GM23338 (cell line): Measurements from ENCODE around the gene TBX2. TPM values are rescaled to one million over a fixed set of nuclear protein-coding genes. Genes with fewer than 3 reads are reported as not detected.

ENCODE experiments used
- ATAC-seq: fragments of 200-7000 bp; cut with Tn5 transposase; 3 replicates; pipeline ENCODE4 v1.9.1; 2020
- DNase-seq: peaks from one replicate; pipeline ENCODE4 v3.0.0-alpha.2; 2015; ENCODE audit warnings: low spot score
- H2AFZ ChIP-seq: fragments of 200-600 bp; sonication (generic); 2 replicates; pipeline ENCODE4 v1.8.0; 2016; ENCODE audit warnings: antibody characterized with exemption, mild to moderate bottlenecking, moderate library complexity
- H3F3A ChIP-seq: fragments of 200-600 bp; sonication (generic); replicated peaks from 2 replicates; pipeline ENCODE4 v1.8.0; 2017; ENCODE audit warnings: antibody characterized with exemption, mixed run types, low read depth
- H3K27ac ChIP-seq: fragments of 200-600 bp; sonication (generic); 2 replicates; pipeline ENCODE4 v1.6.1; 2016; ENCODE audit warnings: low read depth
- H3K27me3 ChIP-seq: fragments of 200-600 bp; sonication (generic); 2 replicates; pipeline ENCODE4 v1.8.0; 2016; ENCODE audit warnings: mild to moderate bottlenecking, mixed run types, moderate library complexity; ENCODE audit not compliant: insufficient read depth
- H3K36me3 ChIP-seq: fragments of 200-600 bp; sonication (generic); 2 replicates; pipeline ENCODE4 v1.8.0; 2016; ENCODE audit warnings: mild to moderate bottlenecking; ENCODE audit not compliant: insufficient read depth
- H3K4me1 ChIP-seq: fragments of 200-600 bp; sonication (generic); 2 replicates; pipeline ENCODE4 v1.8.0; 2016; ENCODE audit warnings: mild to moderate bottlenecking, moderate library complexity; ENCODE audit not compliant: insufficient read depth
- H3K4me2 ChIP-seq: fragments of 200-600 bp; sonication (generic); 2 replicates; pipeline ENCODE4 v1.7.1; 2017; ENCODE audit warnings: mixed run types
- H3K4me3 ChIP-seq: fragments of 200-600 bp; sonication (generic); 2 replicates; pipeline ENCODE4 v1.6.1; 2016; ENCODE audit warnings: mixed run types
- H3K79me2 ChIP-seq: fragments of 200-600 bp; sonication (generic); replicated peaks from 2 replicates; pipeline ENCODE4 v1.8.0; 2017; ENCODE audit warnings: mild to moderate bottlenecking; ENCODE audit not compliant: insufficient read depth
- H3K9me2 ChIP-seq: fragments of 200-600 bp; sonication (generic); 2 replicates; pipeline ENCODE4 v1.8.0; 2017; ENCODE audit not compliant: insufficient read depth
- H4K20me1 ChIP-seq: fragments of 200-600 bp; sonication (generic); replicated peaks from 2 replicates; pipeline ENCODE4 v1.8.0; 2017; ENCODE audit warnings: mild to moderate bottlenecking; ENCODE audit not compliant: insufficient read depth
- H3K27ac Mint-ChIP-seq: 2 replicates; pipeline ENCODE4 v1.8.0; 2020; ENCODE audit warnings: inconsistent platforms, mild to moderate bottlenecking, moderate library complexity, mixed read lengths
- H3K27me3 Mint-ChIP-seq: 3 replicates; pipeline ENCODE4 v1.8.0; 2022; ENCODE audit warnings: low read depth, mild to moderate bottlenecking, moderate library complexity, mixed read lengths, inconsistent platforms; ENCODE audit not compliant: insufficient read depth, poor library complexity
- H3K36me3 Mint-ChIP-seq: 3 replicates; pipeline ENCODE4 v1.8.0; 2021; ENCODE audit warnings: low read depth, mild to moderate bottlenecking, inconsistent platforms, moderate library complexity, mixed read lengths
- H3K4me1 Mint-ChIP-seq: 3 replicates; pipeline ENCODE4 v1.8.0; 2020; ENCODE audit warnings: mild to moderate bottlenecking, inconsistent platforms, mixed read lengths
- H3K4me3 Mint-ChIP-seq: 3 replicates; pipeline ENCODE4 v1.8.0; 2021; ENCODE audit warnings: moderate library complexity, mild to moderate bottlenecking, inconsistent platforms, mixed read lengths
- H3K9me3 Mint-ChIP-seq: 3 replicates; pipeline ENCODE4 v1.8.0; 2020; ENCODE audit warnings: moderate library complexity, mild to moderate bottlenecking, inconsistent platforms, mixed read lengths
- CREB1 ChIP-seq: fragments of 250-450 bp; sonication (Bioruptor Pico); IDR thresholded peaks from 2 replicates; pipeline ENCODE4 v1.5.0; 2020; ENCODE audit warnings: low read depth, mild to moderate bottlenecking, moderate library complexity
- EZH2phosphoT487 ChIP-seq: fragments of 200-600 bp; sonication (generic); IDR thresholded peaks from one replicate; pipeline ENCODE4 v1.8.1; 2018; ENCODE audit warnings: antibody characterized with exemption; ENCODE audit not compliant: unreplicated experiment
- NANOG ChIP-seq: IDR thresholded peaks from 2 replicates; pipeline ENCODE4 v1.6.1; 2016; ENCODE audit warnings: antibody characterized with exemption, borderline replicate concordance
- ZNF114 ChIP-seq: fragments of 250-450 bp; sonication (Bioruptor Pico); IDR thresholded peaks from 2 replicates; pipeline ENCODE4 v1.5.0; 2020; ENCODE audit warnings: mild to moderate bottlenecking, moderate library complexity
- ZNF331 ChIP-seq: fragments of 250-450 bp; sonication (Bioruptor Pico); IDR thresholded peaks from 2 replicates; pipeline ENCODE4 v1.5.0; 2020; ENCODE audit warnings: low read depth, mild to moderate bottlenecking, moderate library complexity
- ZNF462 ChIP-seq: fragments of 250-450 bp; sonication (Bioruptor Pico); IDR thresholded peaks from 2 replicates; pipeline ENCODE4 v1.5.0; 2020; ENCODE audit warnings: mild to moderate bottlenecking, moderate library complexity
- polyA plus RNA-seq: library from polyadenylated mRNA; unstranded; fragments of >200 nt; fragmentation: Nextera tagmentation; extraction: Ambion mirVana; gene quantifications from 2 replicates; pipeline ENCODE4 v1.2.1, GENCODE V29; 2016
- total RNA-seq: library from RNA; depleted of rRNA; stranded (reverse); fragments of >200 nt; shearing (Covaris generic); gene quantifications from 2 replicates; pipeline ENCODE4 v1.2.3, GENCODE V29; 2014

TBX2 gene
- total and polyA plus RNA-seq, 2 experiments from 2014 or later = not detected

GRCh38 chr17:61444075-61444474 lies 44.4 kb downstream of the TBX2 start:
- DNase-seq (no peak), ATAC-seq (no peak)
- no peaks in the 10 kb centered on the region for H3K36me3 ChIP-seq
- no peak overlapping the region for H3K4me3 ChIP-seq
- TF ChIP-seq ZNF462 (CRISPR knock-in tag) = no peak
- no peak for TF ChIP-seq CREB1 (CRISPR knock-in tag)
- TF ChIP-seq ZNF114 (CRISPR knock-in tag) = no peak
- no peaks in the 10 kb centered on the region for H4K20me1 ChIP-seq
- peaks cover 7% of the 10 kb centered on the region for H3K4me1 ChIP-seq
- no peak overlapping the region for H3K4me2 ChIP-seq
- Mint-ChIP-seq H3K4me3 (no peak overlapping the region), H3K27ac (no peak overlapping the region), H3K9me3 (no peaks in the 10 kb centered on the region; the same call in 2 of the 3 replicates), H3K27me3 (peaks cover 19% of the 10 kb centered on the region), H3K36me3 (no peaks in the 10 kb centered on the region), H3K4me1 (peaks cover 10% of the 10 kb centered on the region; the same call in 2 of the 3 replicates)
- H3K79me2 ChIP-seq = no peaks in the 10 kb centered on the region
- no peak overlapping the region for H3K27ac ChIP-seq
- H2AFZ ChIP-seq = peak overlapping the region; percentile 74; the same call in 1 of the 2 replicates
- H3K9me2 ChIP-seq = 0 out of 2 replicates have a peak, but pooled peaks cover 5% of the 10 kb centered on the region
- no peaks in the 10 kb centered on the region for H3F3A ChIP-seq
- peaks cover 34% of the 10 kb centered on the region for H3K27me3 ChIP-seq

- Mint-ChIP-seq H3K27me3 (peaks cover 26% of the 10 kb centered on the region), H3K36me3 (no peaks in the 10 kb centered on the region), H3K4me1 (peaks cover 10% of the 10 kb centered on the region; the same call in 2 of the 3 replicates), H3K27ac (no peak overlapping the region), H3K4me3 (no peak overlapping the region), H3K9me3 (no peaks in the 10 kb centered on the region; the same call in 2 of the 3 replicates)
- Histone ChIP-seq H3K4me2 (no peak overlapping the region), H3K4me1 (peaks cover 7% of the 10 kb centered on the region), H3K9me2 (0 out of 2 replicates have a peak, but pooled peaks cover 5% of the 10 kb centered on the region), H3K79me2 (no peaks in the 10 kb centered on the region), H4K20me1 (no peaks in the 10 kb centered on the region), H3K27me3 (peaks cover 41% of the 10 kb centered on the region), H3K4me3 (no peak overlapping the region), H3K27ac (no peak overlapping the region), H3F3A (no peaks in the 10 kb centered on the region), H2AFZ (no peak overlapping the region), H3K36me3 (no peaks in the 10 kb centered on the region)
- ATAC-seq = no peak
- DNase-seq = no peak
- TF ChIP-seq ZNF331 (CRISPR knock-in tag) (no peak), NANOG (no peak), ZNF462 (CRISPR knock-in tag) (no peak), CREB1 (CRISPR knock-in tag) (no peak), EZH2phosphoT487 (no peak)
Measured at GRCh38 chr17:61444831-61445230, 45.2 kb downstream of the TBX2 start.
